Omental fat pad (tissue), 4 donors: ENCODE data around the gene MT1HL1. TPM values are rescaled to one million over a fixed set of nuclear protein-coding genes. Genes with fewer than 3 reads are reported as not detected.

Experiments used
- ATAC-seq: fragments of 150-250 bp; one replicate; pipeline ENCODE4 v1.9.1; 2016; ENCODE audit warnings: mild to moderate bottlenecking, moderate library complexity; ENCODE audit not compliant: low FRiP score
- DNase-seq: peaks from one replicate; pipeline ENCODE4 v3.0.0-alpha.2; 2019; ENCODE audit warnings: low spot score
- CTCF ChIP-seq, 3 donors: fragments of 450-650 bp; IDR thresholded peaks; one replicate each; pipeline ENCODE4 v1.5.1; 2016 to 2017; ENCODE audit warnings: antibody characterized with exemption in 3 of 3, mild to moderate bottlenecking in 3 of 3, moderate library complexity in 2 of 3
- total RNA-seq, 4 donors: library from RNA; depleted of rRNA; stranded (reverse); fragments of >200 nt; gene quantifications; one replicate each; pipeline ENCODE4 v1.1.0, GENCODE V29; 2016

MT1HL1 gene
- total RNA-seq, 4 donors from 2014 or later, result not detected

GRCh38 chr1:237007147-237007881 is 3.1 kb upstream of the MT1HL1 start:
- DNase-seq, result no peak
- ATAC-seq, result no peak
- no peak for TF ChIP-seq CTCF (IDR thresholded peaks at IDR 0.05)

GRCh38 chr1:237005674-237006073 is 1.4 kb upstream of the MT1HL1 start:
- no peak for DNase-seq
- TF ChIP-seq CTCF (IDR thresholded peaks at IDR 0.05), result no peak
- no peak for ATAC-seq

- ATAC-seq, result no peak
- no peak for TF ChIP-seq CTCF (IDR thresholded peaks at IDR 0.05)
- no peak for DNase-seq
These were observed 725 bp downstream of the MT1HL1 start for GRCh38 chr1:237003516-237003915.

GRCh38 chr1:237000191-237000590 is 4.0 kb downstream of the MT1HL1 start:
- TF ChIP-seq CTCF (IDR thresholded peaks at IDR 0.05), result no peak
- no peak for ATAC-seq

GRCh38 chr1:236998546-236998945 is 5.7 kb downstream of the MT1HL1 start:
- TF ChIP-seq CTCF (IDR thresholded peaks at IDR 0.05), result no peak
- ATAC-seq, result no peak
- DNase-seq, result no peak

More at GRCh38 chr1:237000191-237000590, 4.0 kb downstream of the MT1HL1 start:
- DNase-seq, result no peak

GRCh38 chr1:236997882-236998281 is 6.4 kb downstream of the MT1HL1 start:
- DNase-seq (no peak), ATAC-seq (no peak)
- no peak for TF ChIP-seq CTCF (IDR thresholded peaks at IDR 0.05)

GRCh38 chr1:236997361-236997760 is 6.9 kb downstream of the MT1HL1 start:
- ATAC-seq, result no peak
- DNase-seq, result no peak
- TF ChIP-seq CTCF (IDR thresholded peaks at IDR 0.05), result no peak
